ENCODE data around the gene LSM14B. TPM values are rescaled to one million over a fixed set of nuclear protein-coding genes. Genes with fewer than 3 reads are reported as not detected.
A peak's percentile ranks its signal among the peaks of the same experiment; 100 is the strongest.
"Not testable (repeated sequence)": the region's sequence is repeated elsewhere in the genome, so short reads cannot be mapped to it uniquely, and the experiment has no call there.

LSM14B gene
- total RNA-seq, 1 experiment from 2014 or later: 68.6 TPM

DNA sequence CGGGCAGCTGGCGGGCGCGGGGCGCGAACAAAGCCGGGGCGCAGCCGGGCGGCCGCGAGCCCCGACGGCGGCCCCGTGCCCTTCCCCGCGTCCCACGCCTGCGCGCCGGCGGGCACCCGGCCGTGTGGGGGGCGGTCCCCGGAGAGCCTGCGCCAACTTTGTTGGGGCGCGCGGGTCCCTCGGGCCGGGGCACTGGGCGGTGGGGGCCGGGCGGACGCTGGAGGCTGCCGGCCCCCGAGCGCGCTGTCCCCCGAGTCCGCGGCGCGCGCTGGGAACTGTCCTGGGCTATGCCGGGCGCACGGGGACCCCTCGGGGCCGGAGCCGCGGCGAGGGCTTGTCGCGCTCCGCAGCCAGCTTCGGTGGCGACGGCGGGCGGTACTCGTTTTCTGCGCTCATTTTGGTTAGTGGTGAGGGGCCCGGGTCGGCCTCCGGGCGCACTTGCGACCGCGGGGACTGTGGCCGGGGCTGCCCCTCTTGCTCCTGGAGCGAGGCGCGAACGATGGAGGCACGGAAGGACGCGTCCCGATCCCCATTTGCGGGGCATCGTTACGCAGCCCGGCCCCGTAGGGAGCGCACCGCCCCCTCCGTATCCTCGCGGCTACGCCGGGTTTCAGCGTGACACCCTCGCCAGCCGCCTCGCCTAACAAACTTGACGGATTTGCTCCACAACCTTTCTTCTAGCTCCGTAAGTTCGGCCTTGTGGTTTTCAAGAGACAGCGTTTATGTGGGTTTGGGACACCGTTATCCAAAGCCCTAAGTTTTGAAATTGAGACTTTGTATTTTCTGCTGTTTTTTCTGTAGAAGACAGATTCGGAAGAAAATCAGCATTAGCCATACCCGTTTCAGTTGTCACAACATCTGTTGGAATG lies 21.9 kb downstream of the LSM14B start:
- Histone ChIP-seq H3K36me3 (replicated peaks; ENCODE audit: control insufficient read depth, insufficient read depth, low read length) (peaks cover 19% of the 10 kb centered on the region), H3K27me3 (ENCODE audit: control insufficient read depth, insufficient read depth, low read length) (no peaks in the 10 kb centered on the region), H3K4me3 (ENCODE audit: insufficient read depth, low read depth, low read length) (peak overlapping the region; percentile 77)
- DNase-seq: peak; percentile 90

GRCh38 chr20:62145688-62146018 lies 23.4 kb downstream of the LSM14B start:
- DNase-seq: no peak
- Histone ChIP-seq H3K4me3 (ENCODE audit: insufficient read depth, low read depth, low read length) (no peak overlapping the region), H3K36me3 (replicated peaks; ENCODE audit: control insufficient read depth, insufficient read depth, low read length) (peaks cover 5% of the 10 kb centered on the region), H3K27me3 (ENCODE audit: control insufficient read depth, insufficient read depth, low read length) (no peaks in the 10 kb centered on the region)

DNA sequence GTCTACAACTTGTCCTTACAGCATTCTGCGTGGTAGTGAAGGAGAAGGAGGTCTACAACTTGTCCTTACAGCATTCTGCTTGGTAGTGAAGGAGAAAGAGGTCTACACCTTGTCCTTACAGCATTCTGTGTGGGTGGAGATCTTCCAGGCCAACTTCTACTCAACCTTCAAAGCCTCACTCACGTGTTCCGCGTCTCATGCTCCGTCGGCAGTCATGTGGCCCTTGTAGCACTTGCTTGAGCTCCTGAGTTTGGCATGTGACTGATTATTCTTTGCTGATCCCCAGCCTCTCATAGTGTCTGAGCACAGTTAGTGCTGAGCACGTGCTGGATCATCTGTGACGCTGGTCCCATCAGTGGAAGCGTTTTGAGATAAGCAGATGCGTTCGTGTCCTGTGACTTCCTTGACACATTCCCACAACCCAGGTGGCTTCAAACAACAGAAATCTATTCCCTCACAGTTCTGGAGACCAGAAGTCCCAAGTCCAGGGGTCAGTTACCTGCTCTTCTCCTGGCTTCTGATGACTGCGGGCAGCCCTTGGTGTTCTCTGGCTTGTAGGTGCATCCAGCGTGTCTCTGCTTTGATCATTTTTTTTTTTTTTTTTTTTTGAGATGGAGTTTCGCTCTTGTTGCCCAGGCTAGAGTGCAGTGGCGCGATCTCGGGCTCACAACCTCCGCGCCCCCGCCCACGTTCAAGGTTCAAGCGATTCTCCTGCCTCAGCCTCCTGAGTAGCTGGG lies 23.9 kb downstream of the LSM14B start:
- Histone ChIP-seq H3K36me3 (replicated peaks; ENCODE audit: control insufficient read depth, insufficient read depth, low read length) (peaks cover 4% of the 10 kb centered on the region), H3K4me3 (ENCODE audit: insufficient read depth, low read depth, low read length) (no peak overlapping the region), H3K27me3 (ENCODE audit: control insufficient read depth, insufficient read depth, low read length) (no peaks in the 10 kb centered on the region)
- no peak for DNase-seq

DNA sequence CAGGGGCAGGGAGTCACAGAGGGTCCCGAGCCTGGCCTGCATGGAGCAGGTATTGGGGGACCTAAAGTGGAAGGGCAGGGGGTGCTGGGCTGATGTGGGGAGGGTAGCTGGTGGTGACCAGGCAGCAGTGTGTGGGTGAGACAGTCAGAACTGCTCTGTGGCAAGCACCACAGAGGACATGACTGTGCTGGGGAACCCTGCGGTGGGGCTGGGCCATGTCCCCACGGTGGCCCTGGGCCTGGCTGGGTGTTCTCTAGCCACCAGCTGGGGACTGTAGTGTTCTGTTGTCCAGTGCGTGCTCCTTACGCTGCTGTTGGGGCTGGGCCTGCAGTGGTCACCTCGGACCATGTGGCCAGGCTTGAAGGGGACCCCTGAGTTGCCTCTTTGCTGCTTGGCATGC lies 24.9 kb downstream of the LSM14B start:
- peaks cover 4% of the 10 kb centered on the region for H3K36me3 ChIP-seq (replicated peaks; ENCODE audit: control insufficient read depth, insufficient read depth, low read length)
- no peak overlapping the region for H3K4me3 ChIP-seq (ENCODE audit: insufficient read depth, low read depth, low read length)
- no peak for DNase-seq
- no peaks in the 10 kb centered on the region for H3K27me3 ChIP-seq (ENCODE audit: control insufficient read depth, insufficient read depth, low read length)

DNA sequence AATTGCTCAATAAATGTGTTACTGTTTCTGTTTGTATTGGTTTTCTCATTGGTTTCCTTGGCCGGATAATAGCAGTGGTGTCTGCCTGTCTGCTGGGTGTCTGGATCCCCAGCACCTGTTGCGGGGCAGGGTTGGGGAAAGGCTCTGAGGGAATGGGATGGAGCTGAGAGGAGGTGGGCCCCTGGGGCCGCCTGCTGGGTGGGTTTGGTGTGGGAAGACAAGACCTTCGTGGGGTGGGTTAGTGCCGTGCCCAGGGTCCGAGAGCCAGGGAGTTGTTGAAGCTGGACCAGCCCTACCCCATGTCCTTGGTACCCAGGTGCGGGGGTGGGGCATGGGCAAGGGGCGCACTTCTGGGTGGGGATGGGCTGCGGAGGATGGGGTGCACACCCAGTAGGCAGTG lies 25.3 kb downstream of the LSM14B start:
- peaks cover 6% of the 10 kb centered on the region for H3K36me3 ChIP-seq (replicated peaks; ENCODE audit: control insufficient read depth, insufficient read depth, low read length)
- DNase-seq: no peak
- H3K27me3 ChIP-seq (ENCODE audit: control insufficient read depth, insufficient read depth, low read length): no peaks in the 10 kb centered on the region
- H3K4me3 ChIP-seq (ENCODE audit: insufficient read depth, low read depth, low read length): no peak overlapping the region

DNA sequence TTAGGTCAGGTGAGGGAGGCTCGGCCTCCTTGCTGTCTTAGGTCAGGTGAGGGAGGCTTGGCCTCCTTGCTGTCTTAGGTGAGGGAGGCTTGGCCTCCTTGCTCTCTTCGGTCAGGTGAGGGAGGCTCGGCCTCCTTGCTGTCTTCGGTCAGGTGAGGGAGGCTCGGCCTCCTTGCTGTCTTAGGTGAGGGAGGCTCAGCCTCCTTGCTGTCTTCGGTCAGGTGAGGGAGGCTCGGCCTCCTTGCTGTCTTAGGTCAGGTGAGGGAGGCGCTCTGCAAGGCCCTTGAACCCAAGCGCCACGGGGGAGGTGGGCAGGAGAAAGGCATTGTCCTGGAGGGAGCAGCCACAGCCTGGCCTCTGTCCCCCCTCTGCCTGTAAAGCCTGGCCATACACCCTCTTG lies 26.1 kb downstream of the LSM14B start:
- H3K27me3 ChIP-seq (ENCODE audit: control insufficient read depth, insufficient read depth, low read length); H3K36me3 ChIP-seq (replicated peaks; ENCODE audit: control insufficient read depth, insufficient read depth, low read length); H3K4me3 ChIP-seq (ENCODE audit: insufficient read depth, low read depth, low read length); DNase-seq: not testable (repeated sequence)

GRCh38 chr20:62148908-62149314 lies 26.6 kb downstream of the LSM14B start:
- Histone ChIP-seq H3K27me3 (ENCODE audit: control insufficient read depth, insufficient read depth, low read length) (no peaks in the 10 kb centered on the region), H3K36me3 (replicated peaks; ENCODE audit: control insufficient read depth, insufficient read depth, low read length) (peaks cover 6% of the 10 kb centered on the region), H3K4me3 (ENCODE audit: insufficient read depth, low read depth, low read length) (no peak overlapping the region)
- DNase-seq: no peak

- Histone ChIP-seq H3K27me3 (ENCODE audit: control insufficient read depth, insufficient read depth, low read length) (no peaks in the 10 kb centered on the region), H3K4me3 (ENCODE audit: insufficient read depth, low read depth, low read length) (no peak overlapping the region), H3K36me3 (replicated peaks; ENCODE audit: control insufficient read depth, insufficient read depth, low read length) (peaks cover 6% of the 10 kb centered on the region)
- peak; percentile 76 for DNase-seq
Observed at GRCh38 chr20:62149532-62150309, 27.4 kb downstream of the LSM14B start.

DNA sequence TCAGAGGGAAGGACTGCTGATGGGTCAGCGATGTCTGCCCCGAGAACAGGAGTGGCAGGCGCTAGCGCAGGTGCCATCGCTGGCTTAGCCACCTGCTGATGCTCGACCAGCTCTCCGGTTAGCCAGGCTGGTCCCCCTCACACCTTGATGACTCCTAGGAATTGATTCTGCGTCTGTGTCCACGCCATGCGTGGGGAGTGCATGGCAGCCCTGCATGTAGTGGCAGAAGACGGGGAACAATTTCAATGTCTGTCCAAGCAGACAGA lies 28.0 kb downstream of the LSM14B start:
- Histone ChIP-seq H3K27me3 (ENCODE audit: control insufficient read depth, insufficient read depth, low read length) (no peaks in the 10 kb centered on the region), H3K4me3 (ENCODE audit: insufficient read depth, low read depth, low read length) (no peak overlapping the region), H3K36me3 (replicated peaks; ENCODE audit: control insufficient read depth, insufficient read depth, low read length) (peaks cover 6% of the 10 kb centered on the region)
- DNase-seq: no peak

- no peak for DNase-seq
- H3K4me3 ChIP-seq (ENCODE audit: insufficient read depth, low read depth, low read length): no peak overlapping the region
- no peaks in the 10 kb centered on the region for H3K27me3 ChIP-seq (ENCODE audit: control insufficient read depth, insufficient read depth, low read length)
- peaks cover 2% of the 10 kb centered on the region for H3K36me3 ChIP-seq (replicated peaks; ENCODE audit: control insufficient read depth, insufficient read depth, low read length)
Observed at GRCh38 chr20:62151225-62151624, 28.9 kb downstream of the LSM14B start.

- no peak overlapping the region for H3K4me3 ChIP-seq (ENCODE audit: insufficient read depth, low read depth, low read length)
Observed at GRCh38 chr20:62151835-62152364, 29.6 kb downstream of the LSM14B start.

DNA sequence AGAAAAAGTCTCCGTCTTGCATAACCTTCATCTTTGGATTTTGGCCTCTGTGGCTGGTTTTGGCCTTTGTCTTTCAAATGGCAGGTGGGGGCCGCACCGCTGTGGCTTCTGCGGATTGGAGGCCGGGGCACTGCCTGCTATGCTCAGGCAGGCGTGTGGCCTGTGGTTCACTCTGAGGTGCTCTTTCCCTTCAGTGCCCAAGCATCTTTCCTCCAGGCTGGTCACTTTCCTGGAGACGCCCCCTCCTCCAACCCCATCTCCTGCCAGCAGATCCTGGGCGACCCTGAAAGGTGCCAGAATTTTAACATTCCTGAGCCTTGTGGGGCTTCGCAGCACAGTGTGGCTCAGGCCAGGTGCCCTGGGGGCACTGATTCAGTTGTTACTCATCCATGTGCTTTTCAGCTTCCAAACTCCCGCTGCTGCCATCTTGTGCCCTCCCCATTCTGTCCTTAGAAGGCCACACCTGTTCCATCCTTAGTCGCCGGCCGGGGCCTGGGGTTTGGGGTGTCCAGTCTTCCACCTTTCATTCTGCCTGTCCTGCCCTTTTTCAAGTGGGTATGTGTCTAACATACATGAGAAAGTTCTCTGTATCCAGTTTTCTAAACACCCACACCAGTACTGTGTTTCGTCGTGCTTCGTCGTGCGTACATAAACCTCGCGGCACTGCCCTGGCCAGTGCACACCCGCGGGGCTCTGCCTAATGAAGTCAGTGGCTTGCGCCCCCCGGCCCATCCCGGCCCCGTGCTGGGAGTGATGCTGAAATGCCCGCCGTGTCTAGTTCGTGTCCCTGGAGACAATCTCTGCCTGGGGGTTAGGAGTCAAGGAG lies 33.4 kb downstream of the LSM14B start:
- Histone ChIP-seq H3K36me3 (replicated peaks; ENCODE audit: control insufficient read depth, insufficient read depth, low read length) (peaks cover 8% of the 10 kb centered on the region), H3K4me3 (ENCODE audit: insufficient read depth, low read depth, low read length) (no peak overlapping the region), H3K27me3 (ENCODE audit: control insufficient read depth, insufficient read depth, low read length) (no peaks in the 10 kb centered on the region)
- peak; percentile 80 for DNase-seq

More at GRCh38 chr20:62151835-62152364, 29.6 kb downstream of the LSM14B start:
- H3K27me3 ChIP-seq (ENCODE audit: control insufficient read depth, insufficient read depth, low read length): no peaks in the 10 kb centered on the region
- peaks cover 2% of the 10 kb centered on the region; the same call in 1 of the 2 replicates for H3K36me3 ChIP-seq (replicated peaks; ENCODE audit: control insufficient read depth, insufficient read depth, low read length)
- DNase-seq: no peak

DNA sequence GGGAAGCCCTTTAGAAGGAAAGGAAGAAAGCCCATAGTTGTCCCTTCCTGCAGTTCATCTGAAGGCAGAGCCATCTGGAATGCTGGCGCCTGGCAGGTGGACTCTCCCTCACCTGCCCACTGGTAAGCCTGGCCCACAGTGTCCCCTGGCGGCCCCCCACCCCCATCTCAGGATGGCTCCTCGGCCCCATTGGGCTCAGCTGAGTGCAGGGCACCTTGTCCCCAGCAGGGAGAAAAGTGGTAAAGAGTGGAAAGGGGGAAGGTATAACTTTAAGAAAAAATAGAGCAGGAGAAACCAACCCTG lies 33.9 kb downstream of the LSM14B start:
- H3K4me3 ChIP-seq (ENCODE audit: insufficient read depth, low read depth, low read length): no peak overlapping the region
- peaks cover 12% of the 10 kb centered on the region for H3K36me3 ChIP-seq (replicated peaks; ENCODE audit: control insufficient read depth, insufficient read depth, low read length)
- DNase-seq: peak; percentile 77
- no peaks in the 10 kb centered on the region for H3K27me3 ChIP-seq (ENCODE audit: control insufficient read depth, insufficient read depth, low read length)

Data from H7 (cell line).